ENCODE data around the gene AKR1C3. TPM values are rescaled to one million over a fixed set of nuclear protein-coding genes. Genes with fewer than 3 reads are reported as not detected.
"Not testable (repeated sequence)": the region's sequence is repeated elsewhere in the genome, so short reads cannot be mapped to it uniquely, and the experiment has no call there.

The AKR1C3 gene
- total RNA-seq, 1 experiment from 2014 or later = 3.0 TPM

DNA sequence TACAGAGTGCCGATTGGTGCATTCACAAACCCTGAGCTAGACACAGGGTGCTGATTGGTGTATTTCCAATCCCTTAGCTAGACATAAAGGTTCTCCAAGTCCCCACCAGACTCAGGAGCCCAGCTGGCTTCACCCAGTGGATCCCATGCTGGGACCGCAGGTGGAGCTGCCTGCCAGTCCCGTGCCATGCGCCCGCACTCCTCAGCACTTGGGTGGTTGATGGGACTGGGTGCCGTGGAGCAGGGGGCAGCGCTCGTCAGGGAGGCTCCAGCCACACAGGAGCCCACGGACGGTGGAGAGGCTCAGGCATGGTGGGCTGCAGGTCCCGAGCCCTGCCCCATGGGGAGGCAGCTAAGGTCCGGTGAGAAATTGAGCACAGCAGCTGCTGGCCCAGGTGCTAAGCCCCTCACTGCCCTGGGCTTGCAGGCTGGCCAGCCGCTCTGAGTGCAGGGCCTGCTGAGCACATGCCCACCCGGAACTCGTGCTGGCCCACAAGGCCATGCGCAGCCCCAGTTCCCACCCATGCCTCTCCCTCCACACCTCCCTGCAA is 41.2 kb upstream of the AKR1C3 start:
- H3K27ac ChIP-seq (ENCODE audit: low read depth, low read length); CTCF ChIA-PET; H3K9ac ChIP-seq (ENCODE audit: low read length); DNase-seq (ENCODE audit: low read depth, low spot score); H2AFZ ChIP-seq (ENCODE audit: low read depth, low read length, poor library complexity, severe bottlenecking); H3K4me1 ChIP-seq (ENCODE audit: control insufficient read depth in 1 of 2, insufficient read depth in 2 of 2, low read length in 2 of 2); POLR2A ChIA-PET; intact Hi-C loops (cut with micrococcal nuclease); H4K20me1 ChIP-seq (ENCODE audit: insufficient read depth); H3K79me2 ChIP-seq (ENCODE audit: insufficient read depth, low read length); H3K4me2 ChIP-seq (ENCODE audit: low read length); H3K9me3 ChIP-seq (ENCODE audit: control insufficient read depth in 1 of 2, insufficient read depth in 1 of 2, low read depth in 1 of 2, low read length in 2 of 2); H3K4me3 ChIP-seq (replicated peaks in 1 of 2; ENCODE audit: low read depth in 1 of 2, low read length in 2 of 2); H3K36me3 ChIP-seq (ENCODE audit: control insufficient read depth in 1 of 2, insufficient read depth in 2 of 2, low read length in 2 of 2); ATAC-seq; BruUV-seq (replicated peaks); RAD21 ChIA-PET (ENCODE audit: low non-redundant PET in 1 of 2, low total read pairs in 2 of 2, uncharacterized antibody in 2 of 2, unreplicated experiment in 2 of 2); H3K9me2 ChIP-seq (ENCODE audit: insufficient read depth); H3K27me3 ChIP-seq (ENCODE audit: insufficient read depth, low read length): not testable (repeated sequence)

DNA sequence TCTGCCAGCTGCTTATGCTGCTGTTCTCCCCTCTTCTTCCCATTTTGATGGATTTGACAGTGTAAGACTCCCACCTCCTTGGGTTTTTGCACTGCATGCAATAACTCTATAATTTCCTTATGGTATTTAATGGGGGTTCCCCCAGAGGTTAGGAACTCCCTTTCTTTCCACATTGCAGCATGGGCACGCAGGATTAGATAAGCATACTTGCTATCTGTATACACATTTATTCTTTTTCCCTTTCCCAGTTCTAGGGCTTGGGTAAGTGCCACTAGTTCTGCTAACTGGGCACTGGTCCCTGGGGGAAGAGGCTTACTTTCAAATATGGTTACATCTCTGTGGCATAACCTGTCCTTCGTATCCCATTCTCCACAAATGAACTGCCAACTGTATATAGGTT is 39.4 kb upstream of the AKR1C3 start:
- DNase-seq (ENCODE audit: low read depth, low spot score); ATAC-seq; POLR2A ChIA-PET; H3K27me3 ChIP-seq (ENCODE audit: insufficient read depth, low read length); H3K9me2 ChIP-seq (ENCODE audit: insufficient read depth); RAD21 ChIA-PET (ENCODE audit: low non-redundant PET in 1 of 2, low total read pairs in 2 of 2, uncharacterized antibody in 2 of 2, unreplicated experiment in 2 of 2); intact Hi-C loops (cut with micrococcal nuclease); H3K36me3 ChIP-seq (ENCODE audit: control insufficient read depth in 1 of 2, insufficient read depth in 2 of 2, low read length in 2 of 2); H3K9ac ChIP-seq (ENCODE audit: low read length); H4K20me1 ChIP-seq (ENCODE audit: insufficient read depth); H3K79me2 ChIP-seq (ENCODE audit: insufficient read depth, low read length); H3K4me3 ChIP-seq (replicated peaks in 1 of 2; ENCODE audit: low read depth in 1 of 2, low read length in 2 of 2); H3K27ac ChIP-seq (ENCODE audit: low read depth, low read length); H2AFZ ChIP-seq (ENCODE audit: low read depth, low read length, poor library complexity, severe bottlenecking); BruUV-seq (replicated peaks); CTCF ChIA-PET; H3K9me3 ChIP-seq (ENCODE audit: control insufficient read depth in 1 of 2, insufficient read depth in 1 of 2, low read depth in 1 of 2, low read length in 2 of 2); H3K4me2 ChIP-seq (ENCODE audit: low read length); H3K4me1 ChIP-seq (ENCODE audit: control insufficient read depth in 1 of 2, insufficient read depth in 2 of 2, low read length in 2 of 2): not testable (repeated sequence)

- H3K9me3 ChIP-seq (ENCODE audit: control insufficient read depth in 1 of 2, insufficient read depth in 1 of 2, low read depth in 1 of 2, low read length in 2 of 2); CTCF ChIA-PET; H3K4me1 ChIP-seq (ENCODE audit: control insufficient read depth in 1 of 2, insufficient read depth in 2 of 2, low read length in 2 of 2); H3K27me3 ChIP-seq (ENCODE audit: insufficient read depth, low read length); RAD21 ChIA-PET (ENCODE audit: low non-redundant PET in 1 of 2, low total read pairs in 2 of 2, uncharacterized antibody in 2 of 2, unreplicated experiment in 2 of 2); H3K4me3 ChIP-seq (replicated peaks in 1 of 2; ENCODE audit: low read depth in 1 of 2, low read length in 2 of 2); POLR2A ChIA-PET; H3K79me2 ChIP-seq (ENCODE audit: insufficient read depth, low read length); H3K27ac ChIP-seq (ENCODE audit: low read depth, low read length); H3K36me3 ChIP-seq (ENCODE audit: control insufficient read depth in 1 of 2, insufficient read depth in 2 of 2, low read length in 2 of 2); DNase-seq (ENCODE audit: low read depth, low spot score); H2AFZ ChIP-seq (ENCODE audit: low read depth, low read length, poor library complexity, severe bottlenecking); H3K9ac ChIP-seq (ENCODE audit: low read length); ATAC-seq; H3K4me2 ChIP-seq (ENCODE audit: low read length); intact Hi-C loops (cut with micrococcal nuclease); BruUV-seq (replicated peaks); H3K9me2 ChIP-seq (ENCODE audit: insufficient read depth); H4K20me1 ChIP-seq (ENCODE audit: insufficient read depth): not testable (repeated sequence)
Observed at GRCh38 chr10:5059267-5059666, 34.9 kb upstream of the AKR1C3 start.

GRCh38 chr10:5060791-5061190 is 33.4 kb upstream of the AKR1C3 start:
- H3K27me3 ChIP-seq (ENCODE audit: insufficient read depth, low read length); H3K9me2 ChIP-seq (ENCODE audit: insufficient read depth); DNase-seq (ENCODE audit: low read depth, low spot score); H2AFZ ChIP-seq (ENCODE audit: low read depth, low read length, poor library complexity, severe bottlenecking); H3K36me3 ChIP-seq (ENCODE audit: control insufficient read depth in 1 of 2, insufficient read depth in 2 of 2, low read length in 2 of 2); intact Hi-C loops (cut with micrococcal nuclease); H4K20me1 ChIP-seq (ENCODE audit: insufficient read depth); H3K4me1 ChIP-seq (ENCODE audit: control insufficient read depth in 1 of 2, insufficient read depth in 2 of 2, low read length in 2 of 2); H3K4me2 ChIP-seq (ENCODE audit: low read length); H3K9ac ChIP-seq (ENCODE audit: low read length); H3K79me2 ChIP-seq (ENCODE audit: insufficient read depth, low read length); ATAC-seq; H3K9me3 ChIP-seq (ENCODE audit: control insufficient read depth in 1 of 2, insufficient read depth in 1 of 2, low read depth in 1 of 2, low read length in 2 of 2); POLR2A ChIA-PET; CTCF ChIA-PET; RAD21 ChIA-PET (ENCODE audit: low non-redundant PET in 1 of 2, low total read pairs in 2 of 2, uncharacterized antibody in 2 of 2, unreplicated experiment in 2 of 2); H3K27ac ChIP-seq (ENCODE audit: low read depth, low read length); BruUV-seq (replicated peaks); H3K4me3 ChIP-seq (replicated peaks in 1 of 2; ENCODE audit: low read depth in 1 of 2, low read length in 2 of 2): not testable (repeated sequence)
